GM12878 (cell line): ENCODE results near the gene HAGHL. TPM values are rescaled to one million over a fixed set of nuclear protein-coding genes. Genes with fewer than 3 reads are reported as not detected.
"Not testable (repeated sequence)": the region's sequence is repeated elsewhere in the genome, so short reads cannot be mapped to it uniquely, and the experiment has no call there.

Experiments used
- ATAC-seq: fragments of 200-7000 bp; cut with Tn5 transposase; 3 replicates; pipeline ENCODE4 v1.9.1; 2020; ENCODE audit warnings: mild to moderate bottlenecking, moderate library complexity
- BruUV-seq: library from RNA; stranded (reverse); fragments of 400-500 nt; replicated peaks from 2 replicates; lab custom pipeline; 2021; lab: Mats Ljungman, UMichigan
- CTCF ChIA-PET: fragments of 300-600 bp; sonication (Branson Sonifier 250); formaldehyde crosslinking; extraction: SDS; loops from one replicate; lab custom pipeline; 2021; ENCODE audit warnings: inconsistent platforms; lab: Yijun Ruan, JAX
- POLR2A ChIA-PET: fragments of 350-600 bp; formaldehyde crosslinking; extraction: SDS; loops from one replicate; lab custom pipeline; 2021; ENCODE audit warnings: inconsistent platforms; lab: Charles Lee
- RAD21 ChIA-PET: fragments of 300-600 bp; sonication (Branson Sonifier 250); formaldehyde crosslinking; loops from one replicate; lab custom pipeline; 2023; ENCODE audit warnings: antibody characterized with exemption; ENCODE audit not compliant: unreplicated experiment; lab: Charles Lee
- SMC1A ChIA-PET: fragments of 300-600 bp; sonication (Branson Sonifier 250); formaldehyde crosslinking; loops from one replicate; lab custom pipeline; 2023; ENCODE audit not compliant: unreplicated experiment, uncharacterized antibody; lab: Charles Lee
- DNase-seq: peaks from one replicate; pipeline ENCODE4 v3.0.0-alpha.2; 2011; ENCODE audit warnings: low read depth, low spot score
- FAIRE-seq: peaks from 3 replicates; lab custom pipeline; 2011; peaks lifted over from hg19 to GRCh38; lab: Jason Lieb, UNC
- H2AFZ ChIP-seq: 2 replicates; pipeline ENCODE4 v1.6.0; 2011; ENCODE audit warnings: low read depth, low read length, control low read depth; ENCODE audit not compliant: control insufficient read depth
- H3K27ac ChIP-seq: 2 replicates; pipeline ENCODE4 v1.5.1; 2011; ENCODE audit warnings: control low read depth; ENCODE audit not compliant: control insufficient read depth, insufficient read depth
- H3K27me3 ChIP-seq, 2 experiments: replicated peaks in 1 of 2; 2 replicates each; pipeline versions ENCODE4 v1.6.0 to v1.6.1; 2011; ENCODE audit warnings: low read length in 1 of 2; ENCODE audit not compliant: control insufficient read depth in 2 of 2, insufficient read depth in 2 of 2
- H3K36me3 ChIP-seq, 2 experiments: 2 replicates each; pipeline ENCODE4 v1.5.1; 2011; ENCODE audit warnings: low read length in 1 of 2; ENCODE audit not compliant: control insufficient read depth in 2 of 2, insufficient read depth in 2 of 2
- H3K4me1 ChIP-seq: 2 replicates; pipeline ENCODE4 v1.6.1; 2011; ENCODE audit warnings: mild to moderate bottlenecking, low read length, moderate library complexity, mixed read lengths; ENCODE audit not compliant: control insufficient read depth, insufficient read depth
- H3K4me2 ChIP-seq: 2 replicates; pipeline ENCODE4 v1.6.0; 2011; ENCODE audit warnings: control low read depth; ENCODE audit not compliant: control insufficient read depth, insufficient read depth
- H3K4me3 ChIP-seq: fragments of 200-600 bp; sonication (generic); 2 replicates; pipeline ENCODE4 v1.5.1; 2016
- H3K79me2 ChIP-seq: 2 replicates; pipeline ENCODE4 v1.6.0; 2011; ENCODE audit warnings: low read length; ENCODE audit not compliant: control insufficient read depth, insufficient read depth
- H3K9ac ChIP-seq: 2 replicates; pipeline ENCODE4 v1.8.0; 2011; ENCODE audit warnings: low read length, control low read depth, mixed read lengths; ENCODE audit not compliant: control insufficient read depth, insufficient read depth
- H3K9me3 ChIP-seq: replicated peaks from 3 replicates; pipeline ENCODE4 v1.5.1; 2011; ENCODE audit warnings: mild to moderate bottlenecking, low read length; ENCODE audit not compliant: control insufficient read depth, insufficient read depth
- H4K20me1 ChIP-seq: 2 replicates; pipeline ENCODE4 v1.6.0; 2011; ENCODE audit not compliant: control insufficient read depth, insufficient read depth
- MTA2 ChIP-seq: fragments of 450-650 bp; IDR thresholded peaks from 2 replicates; pipeline ENCODE4 v1.6.1; 2016; ENCODE audit warnings: low read depth, mild to moderate bottlenecking, moderate library complexity
- WGBS: methylation state at CpG from one replicate; pipeline ENCODE4 v1.1.6; 2016; ENCODE audit warnings: low lambda C conversion rate; ENCODE audit not compliant: insufficient replicate concordance, insufficient coverage; ENCODE audit errors: missing lambda C conversion rate; 5-methylcytosine and 5-hydroxymethylcytosine counted together
- in situ Hi-C: fragments of 300-500 bp; cut with MboI; formaldehyde crosslinking; loops from 9 replicates; pipeline ENCODE4 v1.14.3; 2018; ENCODE audit warnings: mixed read lengths
- intact Hi-C: fragments of 100-400 bp; cut with micrococcal nuclease; formaldehyde crosslinking; loops from one replicate; pipeline ENCODE4 v1.14.2; 2022; ENCODE audit not compliant: unreplicated experiment
- polyA plus RNA-seq, 11 experiments: library from polyadenylated mRNA; depleted of rRNA in 4 of 11; unstranded in 6 of 11; stranded (reverse) in 5 of 11; fragments of >200 nt; fragmentation: Nextera tagmentation in 4 of 11; fragmentation: Illumina TruSeq in 1 of 11; extraction: Ambion mirVana in 4 of 11; extraction: Trizol in 1 of 11; gene quantifications; 1 replicate in 1 of 11; 2 replicates in 10 of 11; pipeline versions ENCODE4 v1.2.1 to v1.2.3, GENCODE V29; 2011 to 2016; ENCODE audit warnings: inconsistent platforms in 2 of 11, missing spikeins in 2 of 11, low read depth in 1 of 11
- total RNA-seq, 4 experiments: library from RNA; depleted of rRNA in 3 of 4; stranded (reverse); fragments of >200 nt in 3 of 4; fragmentation: Illumina TruSeq in 1 of 4; extraction: Trizol in 1 of 4; gene quantifications; 2 replicates each; pipeline versions ENCODE4 v1.2.1 to v1.2.3, GENCODE V29; 2013 to 2021

The HAGHL gene
- total and polyA plus RNA-seq, 10 of the 15 experiments (the other 5 are each of a cell fraction or from before 2014, with no cell fraction given) = 0.23 to 44.6 (median 16.4) TPM

DNA sequence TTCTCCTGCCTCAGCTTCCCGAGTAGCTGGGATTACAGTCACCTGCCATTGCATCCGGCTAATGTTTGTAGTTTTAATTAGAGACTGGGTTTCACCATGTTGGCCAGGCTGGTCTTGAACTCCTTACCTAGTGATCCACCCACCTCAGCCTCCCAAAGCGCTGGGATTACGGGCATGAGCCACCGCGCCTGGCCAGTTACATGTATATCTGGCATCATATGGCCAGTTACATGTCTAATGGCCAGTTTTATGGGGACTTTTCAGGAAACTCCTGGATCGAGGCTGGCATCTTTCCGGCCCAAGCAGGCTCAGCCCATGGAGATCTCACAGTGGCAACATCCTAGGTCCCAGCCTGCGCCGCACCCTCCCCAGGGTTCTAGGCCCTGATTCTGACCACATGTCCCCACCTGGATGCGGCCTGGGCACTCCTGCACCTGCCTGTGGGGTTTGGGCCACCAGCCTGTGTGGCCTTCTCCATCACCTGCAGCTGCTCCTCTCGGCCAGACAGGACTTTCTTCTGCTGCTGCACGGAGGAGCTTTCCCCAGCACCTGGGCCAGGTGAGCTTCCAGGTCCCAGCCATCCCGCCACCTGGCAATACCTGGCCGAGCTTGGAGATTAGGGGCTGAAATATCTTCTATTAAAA, 15.2 kb downstream of the HAGHL start:
- Histone ChIP-seq H3K4me3 (no peak overlapping the region), H3K4me2 (no peak overlapping the region), H2AFZ (no peak overlapping the region), H3K4me1 (peaks cover 16% of the 10 kb centered on the region), H3K27ac (no peak overlapping the region), H4K20me1 (no peaks in the 10 kb centered on the region), H3K9ac (no peak overlapping the region), H3K79me2 (peaks cover 16% of the 10 kb centered on the region), H3K9me3 (no peaks in the 10 kb centered on the region), H3K27me3 (no peaks in the 10 kb centered on the region)
- ChIA-PET CTCF (interaction anchor here (0.6 to 2.3 kb wide), 2 partner anchors 29 to 978 kb away, joined by 3 to 16 read pairs; no protein-coding TSS in a partner anchor), SMC1A (no interaction called here), RAD21 (no interaction called here), POLR2A (interaction anchor here (0.5 to 3.4 kb wide), 2 partner anchors 22 to 731 kb away, joined by 5 to 16 read pairs; partner anchors contain the start of gene ANTKMT)
- BruUV-seq = no TSS peak
- intact Hi-C loops (loop anchor here (2.0 to 5.0 kb wide), 2 partner anchors 21 to 45 kb away; partner anchors contain the start of genes ANTKMT, CHTF18 and RPUSD1), in situ Hi-C loops (loop anchor here (5.0 kb wide), 1 partner anchor 45 kb away; the partner anchor contains the start of genes CHTF18 and RPUSD1)
- FAIRE-seq = no peak
- no peak for ATAC-seq
- DNase-seq = no peak
- WGBS = 87% methylated on average over 15 of the region's 15 CpGs
- TF ChIP-seq MTA2 = no peak
- TF ChIP-seq, all 136 proteins: peak for 0
- H3K36me3 ChIP-seq = no peaks in the 10 kb centered on the region

DNA sequence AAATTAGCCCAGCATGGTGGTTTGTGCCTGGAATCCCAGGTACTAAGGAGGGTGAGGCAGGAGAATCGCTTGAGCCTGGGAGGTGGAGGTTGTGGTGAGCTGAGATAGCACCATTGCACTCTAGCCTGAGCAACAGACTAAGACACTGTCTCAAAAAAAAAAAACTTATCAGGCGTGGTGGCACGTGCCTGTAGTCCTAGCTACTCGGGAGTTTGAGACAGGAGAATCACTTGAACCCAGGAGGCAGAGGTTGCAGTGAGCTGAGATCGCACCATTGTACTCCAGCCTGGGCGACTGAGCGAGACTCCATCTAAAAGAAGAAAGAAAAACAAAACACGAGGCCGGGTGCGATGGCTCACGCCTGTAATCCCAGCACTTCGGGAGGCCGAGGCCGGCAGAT, 16.0 kb downstream of the HAGHL start:
- intact Hi-C loops (loop anchor here (5.0 kb wide), 1 partner anchor 44 kb away; the partner anchor contains the start of genes CHTF18 and RPUSD1), in situ Hi-C loops (loop anchor here (5.0 kb wide), 1 partner anchor 44 kb away; the partner anchor contains the start of genes CHTF18 and RPUSD1)
- DNase-seq, SMC1A ChIA-PET, H3K9ac ChIP-seq, H4K20me1 ChIP-seq, H2AFZ ChIP-seq, FAIRE-seq, H3K36me3 ChIP-seq, H3K4me2 ChIP-seq, ATAC-seq, BruUV-seq, H3K4me3 ChIP-seq, H3K9me3 ChIP-seq, H3K27ac ChIP-seq, H3K4me1 ChIP-seq, H3K27me3 ChIP-seq: not testable (repeated sequence)
- POLR2A ChIA-PET = interaction anchor here (0.6 to 3.4 kb wide), 4 partner anchors 9 to 25 kb away, joined by 3 to 16 read pairs (median 3); partner anchors contain the start of gene ANTKMT
- peaks cover 14% of the 10 kb centered on the region for H3K79me2 ChIP-seq
- WGBS = 36% methylated on average over 14 of the region's 14 CpGs
- CTCF ChIA-PET = interaction anchor here (1.0 to 2.3 kb wide), 3 partner anchors 23 to 42 kb away, joined by 3 to 16 read pairs (median 6); no protein-coding TSS in a partner anchor
- RAD21 ChIA-PET = interaction anchor here (0.6 kb wide), 1 partner anchor 368 kb away, joined by 3 read pairs; no protein-coding TSS in a partner anchor
